ENCODE measurements around the gene ALK.
"Not testable (repeated sequence)": the region's sequence is repeated elsewhere in the genome, so short reads cannot be mapped to it uniquely, and the experiment has no call there.

The ALK gene

GRCh38 chr2:29255004-29255403 lies 666.4 kb downstream of the ALK start:
- Histone ChIP-seq H2BK12ac (ENCODE audit: low read length) (no peak overlapping the region), H2AFZ (ENCODE audit: low read length) (no peak overlapping the region), H3K4me2 (ENCODE audit: insufficient read depth, low read length, poor library complexity, severe bottlenecking) (no peak overlapping the region), H3K14ac (ENCODE audit: low read length) (no peak overlapping the region), H3K4me1 (ENCODE audit: control insufficient read depth in 2 of 2, insufficient read depth in 1 of 2, low read depth in 1 of 2, low read length in 2 of 2) (peaks cover 0 to 1% of the 10 kb centered on the region in 2 donors), H3K36me3 (replicated peaks in 1 of 2; ENCODE audit: control insufficient read depth in 2 of 2, insufficient read depth in 2 of 2, low read length in 2 of 2) (no peaks in the 10 kb centered on the region), H3K9ac (ENCODE audit: low read depth, low read length, poor library complexity) (no peak overlapping the region), H2BK5ac (ENCODE audit: low read length) (no peak overlapping the region), H2BK120ac (ENCODE audit: low read depth, low read length) (no peak overlapping the region), H3K27ac (replicated peaks; ENCODE audit: low read length) (no peak overlapping the region), H3K9me3 (replicated peaks in 1 of 2; ENCODE audit: control insufficient read depth in 2 of 2, insufficient read depth in 1 of 2, low read depth in 1 of 2, low read length in 2 of 2) (no peaks in the 10 kb centered on the region), H2BK15ac (ENCODE audit: low read length) (no peak overlapping the region), H3K4me3 (ENCODE audit: low read length in 2 of 2) (no peak overlapping the region), H4K91ac (ENCODE audit: low read depth, low read length, poor library complexity) (no peak overlapping the region), H4K8ac (ENCODE audit: low read depth, low read length) (no peak overlapping the region), H3K27me3 (ENCODE audit: control insufficient read depth in 3 of 3, insufficient read depth in 3 of 3, low read depth in 1 of 3, low read length in 3 of 3) (peaks cover 0 to 4% (median 0%) of the 10 kb centered on the region in 3 experiments), H3K23ac (ENCODE audit: low read depth, low read length, poor library complexity) (no peak overlapping the region), H3K79me1 (ENCODE audit: low read depth, low read length) (no peaks in the 10 kb centered on the region), H3K18ac (ENCODE audit: low read length) (no peak overlapping the region), H2AK5ac (ENCODE audit: low read depth, low read length) (no peak overlapping the region), H3K4ac (ENCODE audit: low read length) (no peak overlapping the region)
- DNase-seq (ENCODE audit: low spot score), result no peak
- WGBS, 2 donors (ENCODE audit: extremely low coverage in 2 of 2, insufficient read length in 2 of 2, insufficient replicate concordance in 1 of 2), result no CpG with 5 or more reads among the region's 2 CpGs

GRCh38 chr2:29253495-29254275 lies 667.7 kb downstream of the ALK start:
- DNase-seq (ENCODE audit: low spot score); H3K4me2 ChIP-seq (ENCODE audit: insufficient read depth, low read length, poor library complexity, severe bottlenecking); H3K79me1 ChIP-seq (ENCODE audit: low read depth, low read length); H3K36me3 ChIP-seq (replicated peaks in 1 of 2; ENCODE audit: control insufficient read depth in 2 of 2, insufficient read depth in 2 of 2, low read length in 2 of 2); H2BK5ac ChIP-seq (ENCODE audit: low read length); H2AFZ ChIP-seq (ENCODE audit: low read length); H2BK120ac ChIP-seq (ENCODE audit: low read depth, low read length); H3K27ac ChIP-seq (replicated peaks; ENCODE audit: low read length); H2BK15ac ChIP-seq (ENCODE audit: low read length); H4K91ac ChIP-seq (ENCODE audit: low read depth, low read length, poor library complexity); H3K4ac ChIP-seq (ENCODE audit: low read length); H3K9ac ChIP-seq (ENCODE audit: low read depth, low read length, poor library complexity); H3K14ac ChIP-seq (ENCODE audit: low read length); H2AK5ac ChIP-seq (ENCODE audit: low read depth, low read length); H3K4me1 ChIP-seq (ENCODE audit: control insufficient read depth in 2 of 2, insufficient read depth in 1 of 2, low read depth in 1 of 2, low read length in 2 of 2); H3K9me3 ChIP-seq (replicated peaks in 1 of 2; ENCODE audit: control insufficient read depth in 2 of 2, insufficient read depth in 1 of 2, low read depth in 1 of 2, low read length in 2 of 2); H3K27me3 ChIP-seq (ENCODE audit: control insufficient read depth in 3 of 3, insufficient read depth in 3 of 3, low read depth in 1 of 3, low read length in 3 of 3); H4K8ac ChIP-seq (ENCODE audit: low read depth, low read length); H3K4me3 ChIP-seq (ENCODE audit: low read length in 2 of 2); H3K23ac ChIP-seq (ENCODE audit: low read depth, low read length, poor library complexity); H2BK12ac ChIP-seq (ENCODE audit: low read length); H3K18ac ChIP-seq (ENCODE audit: low read length): not testable (repeated sequence)
- WGBS, 2 donors (ENCODE audit: extremely low coverage in 2 of 2, insufficient read length in 2 of 2, insufficient replicate concordance in 1 of 2), result no CpG with 5 or more reads among the region's 4 CpGs

DNA sequence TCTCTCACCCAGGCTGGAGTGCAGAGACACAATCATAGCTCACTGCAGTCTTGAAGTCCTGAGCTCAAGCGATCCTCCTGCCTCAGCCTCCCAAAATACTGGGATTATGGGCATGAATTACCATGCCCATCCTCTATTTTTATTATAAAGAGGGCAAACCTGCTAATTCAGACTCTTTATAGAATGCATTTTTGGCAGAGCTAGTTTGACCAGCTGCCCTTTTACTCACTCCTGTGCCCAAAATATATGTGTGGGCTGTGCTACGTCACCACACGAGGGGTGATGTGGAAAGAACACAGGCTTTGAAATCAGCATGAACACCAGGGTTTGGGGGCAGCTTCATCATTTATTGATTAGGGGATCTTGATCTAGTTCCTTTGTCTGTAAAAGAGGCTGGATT lies 668.4 kb downstream of the ALK start:
- no peaks in the 10 kb centered on the region for H3K9me3 ChIP-seq (replicated peaks in 1 of 2; ENCODE audit: control insufficient read depth in 2 of 2, insufficient read depth in 1 of 2, low read depth in 1 of 2, low read length in 2 of 2)
- H3K9ac ChIP-seq (ENCODE audit: low read depth, low read length, poor library complexity), result no peak overlapping the region
- no peak overlapping the region for H2BK120ac ChIP-seq (ENCODE audit: low read depth, low read length)
- no peak overlapping the region for H3K4me2 ChIP-seq (ENCODE audit: insufficient read depth, low read length, poor library complexity, severe bottlenecking)
- no peak overlapping the region for H3K27ac ChIP-seq (replicated peaks; ENCODE audit: low read length)
- H2BK5ac ChIP-seq (ENCODE audit: low read length), result no peak overlapping the region
- peaks cover 0 to 4% (median 0%) of the 10 kb centered on the region in 3 experiments for H3K27me3 ChIP-seq (ENCODE audit: control insufficient read depth in 3 of 3, insufficient read depth in 3 of 3, low read depth in 1 of 3, low read length in 3 of 3)
- no peak overlapping the region for H3K4ac ChIP-seq (ENCODE audit: low read length)
- peaks cover 0 to 2% of the 10 kb centered on the region in 2 donors for H3K4me1 ChIP-seq (ENCODE audit: control insufficient read depth in 2 of 2, insufficient read depth in 1 of 2, low read depth in 1 of 2, low read length in 2 of 2)
- WGBS, 2 donors (ENCODE audit: extremely low coverage in 2 of 2, insufficient read length in 2 of 2, insufficient replicate concordance in 1 of 2), result no CpG with 5 or more reads among the region's 3 CpGs
- H2AFZ ChIP-seq (ENCODE audit: low read length), result no peak overlapping the region
- no peak overlapping the region for H3K18ac ChIP-seq (ENCODE audit: low read length)
- no peak overlapping the region for H2BK12ac ChIP-seq (ENCODE audit: low read length)
- no peak overlapping the region for H3K23ac ChIP-seq (ENCODE audit: low read depth, low read length, poor library complexity)
- no peak overlapping the region for H2AK5ac ChIP-seq (ENCODE audit: low read depth, low read length)
- no peak for DNase-seq (ENCODE audit: low spot score)
- H4K8ac ChIP-seq (ENCODE audit: low read depth, low read length), result no peak overlapping the region
- H2BK15ac ChIP-seq (ENCODE audit: low read length), result no peak overlapping the region
- no peak overlapping the region for H3K4me3 ChIP-seq (ENCODE audit: low read length in 2 of 2)
- H3K14ac ChIP-seq (ENCODE audit: low read length), result no peak overlapping the region
- no peaks in the 10 kb centered on the region for H3K36me3 ChIP-seq (replicated peaks in 1 of 2; ENCODE audit: control insufficient read depth in 2 of 2, insufficient read depth in 2 of 2, low read length in 2 of 2)
- H3K79me1 ChIP-seq (ENCODE audit: low read depth, low read length), result no peaks in the 10 kb centered on the region
- H4K91ac ChIP-seq (ENCODE audit: low read depth, low read length, poor library complexity), result no peak overlapping the region

GRCh38 chr2:29251406-29251805 lies 670.0 kb downstream of the ALK start:
- peaks cover 0 to 2% of the 10 kb centered on the region in 2 donors for H3K4me1 ChIP-seq (ENCODE audit: control insufficient read depth in 2 of 2, insufficient read depth in 1 of 2, low read depth in 1 of 2, low read length in 2 of 2)

More at GRCh38 chr2:29251406-29251805, 670.0 kb downstream of the ALK start:
- DNase-seq (ENCODE audit: low spot score), result no peak
- no peaks in the 10 kb centered on the region for H3K36me3 ChIP-seq (replicated peaks in 1 of 2; ENCODE audit: control insufficient read depth in 2 of 2, insufficient read depth in 2 of 2, low read length in 2 of 2)
- H4K8ac ChIP-seq (ENCODE audit: low read depth, low read length), result no peak overlapping the region
- H2BK15ac ChIP-seq (ENCODE audit: low read length), result no peak overlapping the region
- H2BK12ac ChIP-seq (ENCODE audit: low read length), result no peak overlapping the region
- H3K4me2 ChIP-seq (ENCODE audit: insufficient read depth, low read length, poor library complexity, severe bottlenecking), result no peak overlapping the region
- H2AFZ ChIP-seq (ENCODE audit: low read length), result no peak overlapping the region
- H3K23ac ChIP-seq (ENCODE audit: low read depth, low read length, poor library complexity), result no peak overlapping the region
- peak overlapping the region; percentile 27 for H3K18ac ChIP-seq (ENCODE audit: low read length)
- H3K9ac ChIP-seq (ENCODE audit: low read depth, low read length, poor library complexity), result no peak overlapping the region
- H2BK120ac ChIP-seq (ENCODE audit: low read depth, low read length), result no peak overlapping the region
- H3K4ac ChIP-seq (ENCODE audit: low read length), result no peak overlapping the region
- H3K9me3 ChIP-seq (replicated peaks in 1 of 2; ENCODE audit: control insufficient read depth in 2 of 2, insufficient read depth in 1 of 2, low read depth in 1 of 2, low read length in 2 of 2), result no peaks in the 10 kb centered on the region
- H4K91ac ChIP-seq (ENCODE audit: low read depth, low read length, poor library complexity), result no peak overlapping the region
- H2BK5ac ChIP-seq (ENCODE audit: low read length), result peak overlapping the region; percentile 45
- H2AK5ac ChIP-seq (ENCODE audit: low read depth, low read length), result peak overlapping the region; percentile 50
- WGBS, 2 donors (ENCODE audit: extremely low coverage in 2 of 2, insufficient read length in 2 of 2, insufficient replicate concordance in 1 of 2), result no CpG with 5 or more reads among the region's 5 CpGs
- no peak overlapping the region for H3K27ac ChIP-seq (replicated peaks; ENCODE audit: low read length)
- H3K79me1 ChIP-seq (ENCODE audit: low read depth, low read length), result no peaks in the 10 kb centered on the region
- no peak overlapping the region for H3K14ac ChIP-seq (ENCODE audit: low read length)
- H3K27me3 ChIP-seq (ENCODE audit: control insufficient read depth in 3 of 3, insufficient read depth in 3 of 3, low read depth in 1 of 3, low read length in 3 of 3), result peaks cover 0 to 4% (median 0%) of the 10 kb centered on the region in 3 experiments
- H3K4me3 ChIP-seq (ENCODE audit: low read length in 2 of 2), result no peak overlapping the region

All from neuronal stem cell (in vitro differentiated cells).